Fibroblast of pulmonary artery (primary cell): ENCODE measurements around the gene CYFIP1.

Experiments used
- DNase-seq: peaks from one replicate; pipeline ENCODE4 v3.0.0-alpha.2; 2010; ENCODE audit warnings: low read depth
- H3K4me3 ChIP-seq: replicated peaks from 2 replicates; pipeline ENCODE4 v1.5.1; 2011; ENCODE audit warnings: low read depth, mild to moderate bottlenecking, control low read depth, low read length, moderate library complexity
- CTCF ChIP-seq: IDR thresholded peaks from 2 replicates; pipeline ENCODE4 v1.5.1; 2011; ENCODE audit warnings: mild to moderate bottlenecking, control low read depth, low read length, inconsistent platforms; ENCODE audit errors: missing control alignments

CYFIP1 gene

GRCh38 chr15:22874256-22874655 is 105.9 kb downstream of the CYFIP1 start:
- DNase-seq = no peak
- H3K4me3 ChIP-seq = no peak overlapping the region
- no peak for TF ChIP-seq CTCF

- TF ChIP-seq CTCF = no peak
- no peak overlapping the region for H3K4me3 ChIP-seq
- DNase-seq = no peak
These were observed 106.3 kb downstream of the CYFIP1 start for GRCh38 chr15:22873841-22874240.

- no peak overlapping the region for H3K4me3 ChIP-seq
- DNase-seq = peak; percentile 67
- TF ChIP-seq CTCF = no peak
These were observed 107.0 kb downstream of the CYFIP1 start for GRCh38 chr15:22872936-22873701.

- no peak for DNase-seq
- no peak overlapping the region for H3K4me3 ChIP-seq
- no peak for TF ChIP-seq CTCF
These were observed 108.6 kb downstream of the CYFIP1 start for GRCh38 chr15:22871481-22872086.

- no peak overlapping the region for H3K4me3 ChIP-seq
- no peak for TF ChIP-seq CTCF
- DNase-seq = no peak
These were observed 109.3 kb downstream of the CYFIP1 start for GRCh38 chr15:22870865-22871264.

GRCh38 chr15:22869856-22870255 is 110.3 kb downstream of the CYFIP1 start:
- TF ChIP-seq CTCF = no peak
- DNase-seq = no peak
- no peak overlapping the region for H3K4me3 ChIP-seq
